NOMO-1 treated with dmso at 0.1 percent for 144 hours (cell line): ENCODE data around the gene TMEM109.

ENCODE experiments used
- DNase-seq: peaks from one replicate; lab custom pipeline; 2025; ENCODE audit not compliant: unreplicated experiment; lab: John Stamatoyannopoulos, UW

The TMEM109 gene

GRCh38 chr11:60913793-60914632, at the start of gene TMEM109:
Gene TMEM109, plus strand, starts transcription at chr11:60914158. Its CDS starts 5,536 bp downstream, at chr11:60919694.
- peak; percentile 75 for DNase-seq

GRCh38 chr11:60864856-60865513, 49.0 kb upstream of the TMEM109 start:
- no peak for DNase-seq

- DNase-seq, result no peak
Measured at GRCh38 chr11:60866911-60867870, 46.8 kb upstream of the TMEM109 start, which contains the start of gene ZP1. Gene ZP1, plus strand, starts transcription at chr11:60867542. Its CDS starts 20 bp downstream, at chr11:60867562.

- no peak for DNase-seq
Measured at GRCh38 chr11:60867871-60868681, 45.9 kb upstream of the TMEM109 start.

- no peak for DNase-seq
Measured at GRCh38 chr11:60868682-60869450, 45.1 kb upstream of the TMEM109 start.

- no peak for DNase-seq
Measured at GRCh38 chr11:60869451-60869825, 44.5 kb upstream of the TMEM109 start.

- DNase-seq, result no peak
Measured at GRCh38 chr11:60870276-60870675, 43.7 kb upstream of the TMEM109 start.

GRCh38 chr11:60870733-60871377, 43.1 kb upstream of the TMEM109 start:
- DNase-seq, result no peak

- DNase-seq, result no peak
Measured at GRCh38 chr11:60871378-60872061, 42.4 kb upstream of the TMEM109 start.

GRCh38 chr11:60872124-60872960, 41.6 kb upstream of the TMEM109 start:
- DNase-seq, result no peak

GRCh38 chr11:60872961-60873524, 40.9 kb upstream of the TMEM109 start:
- DNase-seq, result no peak

- no peak for DNase-seq
Measured at GRCh38 chr11:60873533-60873932, 40.4 kb upstream of the TMEM109 start.

- no peak for DNase-seq
Measured at GRCh38 chr11:60874421-60875365, 39.3 kb upstream of the TMEM109 start.

GRCh38 chr11:60875366-60876167, 38.4 kb upstream of the TMEM109 start:
- no peak for DNase-seq

GRCh38 chr11:60876168-60876485, 37.8 kb upstream of the TMEM109 start:
- DNase-seq, result no peak
